Spleen (tissue), 11 donors: Measurements from ENCODE around the gene METTL26. TPM values are rescaled to one million over a fixed set of nuclear protein-coding genes. Genes with fewer than 3 reads are reported as not detected.

Source experiments
- DNase-seq: peaks from one replicate; pipeline ENCODE4 v3.0.0-alpha.2; 2020
- H3K27ac ChIP-seq, 8 donors: fragments of 200-600 bp; sonication (generic) in 7 of 8; 1 replicate in 4 of 8; 2 replicates in 4 of 8; pipeline versions ENCODE4 v1.5.0 to v1.8.0; 2016 to 2021; ENCODE audit warnings: inconsistent platforms in 4 of 8, mild to moderate bottlenecking in 4 of 8, moderate library complexity in 1 of 8
- H3K27me3 ChIP-seq, 7 donors: fragments of 200-600 bp; sonication (generic) in 6 of 7; replicated peaks in 1 of 7; 1 replicate in 4 of 7; 2 replicates in 3 of 7; pipeline versions ENCODE4 v1.5.0 to v1.8.0; 2016 to 2021; ENCODE audit warnings: inconsistent platforms in 3 of 7, mild to moderate bottlenecking in 1 of 7
- H3K36me3 ChIP-seq, 6 donors: fragments of 200-600 bp; sonication (generic) in 5 of 6; 1 replicate in 4 of 6; 2 replicates in 2 of 6; pipeline versions ENCODE4 v1.5.0 to v1.8.0; 2016 to 2021; ENCODE audit warnings: inconsistent platforms in 2 of 6
- H3K4me1 ChIP-seq, 6 donors: fragments of 200-600 bp; sonication (generic) in 5 of 6; 1 replicate in 3 of 6; 2 replicates in 3 of 6; pipeline versions ENCODE4 v1.5.0 to v1.8.0; 2016 to 2021; ENCODE audit warnings: inconsistent platforms in 3 of 6
- H3K4me3 ChIP-seq, 8 donors: fragments of 200-600 bp; sonication (generic) in 7 of 8; 1 replicate in 4 of 8; 2 replicates in 4 of 8; pipeline versions ENCODE4 v1.5.0 to v1.8.0; 2016 to 2021; ENCODE audit warnings: inconsistent platforms in 4 of 8, mild to moderate bottlenecking in 4 of 8, moderate library complexity in 2 of 8
- H3K9me3 ChIP-seq, 8 donors: fragments of 200-600 bp; sonication (generic) in 7 of 8; 1 replicate in 4 of 8; 2 replicates in 4 of 8; pipeline versions ENCODE4 v1.5.0 to v1.8.0; 2016 to 2021; ENCODE audit warnings: inconsistent platforms in 4 of 8
- POLR2A ChIP-seq, 3 donors: fragments of 450-650 bp; IDR thresholded peaks; one replicate each; pipeline ENCODE4 v1.5.1; 2017; ENCODE audit warnings: antibody characterized with exemption in 3 of 3, mild to moderate bottlenecking in 1 of 3
- POLR2AphosphoS5 ChIP-seq, 3 donors: sonication (generic); formaldehyde crosslinking; IDR thresholded peaks; one replicate each; pipeline ENCODE4 v1.5.1; 2017; ENCODE audit warnings: antibody characterized with exemption in 3 of 3
- whole genome bisulfite sequencing, 5 donors: extraction: QIAGEN DNeasy Blood & Tissue Kit in 3 of 5; methylation state at CpG; one replicate each; pipeline versions ENCODE4 v1.1.5 to v1.1.7; 2013 to 2018; 5-methylcytosine and 5-hydroxymethylcytosine counted together
- intact Hi-C: fragments of 100-400 bp; cut with DNase I; formaldehyde crosslinking; loops from one replicate; pipeline ENCODE4 v1.15.0; 2023; ENCODE audit warnings: low total_unique reads
- polyA plus RNA-seq, 3 donors: library from polyadenylated mRNA; stranded (reverse); fragments of 200-250 nt; gene quantifications; one replicate each; pipeline ENCODE4 v1.2.1, GENCODE V29; 2013
- total RNA-seq, 7 donors: library from RNA; depleted of rRNA in 3 of 7; stranded (reverse); fragments of >200 nt in 3 of 7; fragmentation: NEBNext Ultra II Directional in 4 of 7; extraction: Animal tissue kit (Norgen Biotek cat#: 25700) in 4 of 7; gene quantifications; one replicate each; pipeline versions ENCODE4 v1.1.0 to v1.2.1, GENCODE V29; 2016 to 2021
- TF ChIP-seq, protein P1 (sequence below), 11 experiments: fragments of 200-600 bp in 7 of 11; fragments of 450-650 bp in 4 of 11; sonication (generic) in 4 of 11; IDR thresholded peaks in 8 of 11; conservative IDR thresholded peaks in 3 of 11; 1 replicate in 7 of 11; 2 replicates in 4 of 11; pipeline versions ENCODE4 v1.4.0 to v1.8.0; 2016 to 2021; ENCODE audit warnings: antibody characterized with exemption in 11 of 11, inconsistent platforms in 4 of 11, mild to moderate bottlenecking in 1 of 11
- donor health status: healthy with polysubstance abuse.
- donor health status: DM: no; HTN: no; CAD: no; lungs with moderate emphysema.
- donor health status: DM: no; HTN: no; CAD: no.
- donor health status: Bipolar disorder and iron deficiency.
- donor health status: healthy.
- donor health status: DM: no; HTN: no; CAD: no.
- donor health status: DM: yes; HTN: yes; CAD: no.

Gene METTL26
- total and polyA plus RNA-seq, 10 donors, result 39.6 to 165 (median 59.4) TPM

DNA sequence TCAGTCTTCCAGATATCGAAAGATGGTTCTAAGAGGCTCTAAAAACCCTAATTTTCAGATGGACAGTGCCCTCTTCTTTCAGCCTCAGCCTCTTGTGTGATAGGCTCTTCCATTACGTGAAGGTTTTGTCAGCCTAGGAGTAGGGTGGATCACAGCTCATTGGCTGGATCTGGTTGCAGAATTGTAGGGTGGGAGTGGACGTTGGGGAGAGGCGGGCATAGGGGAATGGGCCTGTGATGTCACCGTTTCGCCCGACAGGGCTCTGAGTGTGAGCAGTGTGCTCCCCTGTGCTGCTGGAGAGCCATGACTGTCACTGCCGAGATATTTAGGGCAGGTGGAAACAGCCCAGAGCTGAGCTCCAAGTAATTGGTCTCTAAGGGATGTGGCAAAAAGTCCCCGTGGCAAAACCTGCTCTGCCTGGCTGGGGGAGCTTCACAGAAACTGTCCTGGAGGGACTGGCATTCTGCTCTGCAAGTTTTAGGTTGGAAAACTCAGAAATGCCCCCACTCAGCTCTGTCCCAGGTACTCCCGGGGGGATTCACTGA, 11.5 kb downstream of the METTL26 start:
- H3K36me3 ChIP-seq, result peaks cover 0 to 66% (median 35%) of the 10 kb centered on the region in 6 donors
- no peak overlapping the region for H3K27ac ChIP-seq
- H3K27me3 ChIP-seq, result no peaks in the 10 kb centered on the region
- no peaks in the 10 kb centered on the region for H3K9me3 ChIP-seq
- intact Hi-C loops, result no loop called here
- H3K4me1 ChIP-seq, result peaks cover 0 to 16% (median 3%) of the 10 kb centered on the region in 6 donors
- no peak overlapping the region for H3K4me3 ChIP-seq
- WGBS, 5 donors, result 82 to 94% (median 89%) methylated on average over 9 to 10 of the region's 10 CpGs
- TF ChIP-seq POLR2AphosphoS5 (IDR thresholded peaks at IDR 0.05) (no peak), POLR2A (IDR thresholded peaks at IDR 0.05) (no peak)
- TF ChIP-seq, protein P1, sequence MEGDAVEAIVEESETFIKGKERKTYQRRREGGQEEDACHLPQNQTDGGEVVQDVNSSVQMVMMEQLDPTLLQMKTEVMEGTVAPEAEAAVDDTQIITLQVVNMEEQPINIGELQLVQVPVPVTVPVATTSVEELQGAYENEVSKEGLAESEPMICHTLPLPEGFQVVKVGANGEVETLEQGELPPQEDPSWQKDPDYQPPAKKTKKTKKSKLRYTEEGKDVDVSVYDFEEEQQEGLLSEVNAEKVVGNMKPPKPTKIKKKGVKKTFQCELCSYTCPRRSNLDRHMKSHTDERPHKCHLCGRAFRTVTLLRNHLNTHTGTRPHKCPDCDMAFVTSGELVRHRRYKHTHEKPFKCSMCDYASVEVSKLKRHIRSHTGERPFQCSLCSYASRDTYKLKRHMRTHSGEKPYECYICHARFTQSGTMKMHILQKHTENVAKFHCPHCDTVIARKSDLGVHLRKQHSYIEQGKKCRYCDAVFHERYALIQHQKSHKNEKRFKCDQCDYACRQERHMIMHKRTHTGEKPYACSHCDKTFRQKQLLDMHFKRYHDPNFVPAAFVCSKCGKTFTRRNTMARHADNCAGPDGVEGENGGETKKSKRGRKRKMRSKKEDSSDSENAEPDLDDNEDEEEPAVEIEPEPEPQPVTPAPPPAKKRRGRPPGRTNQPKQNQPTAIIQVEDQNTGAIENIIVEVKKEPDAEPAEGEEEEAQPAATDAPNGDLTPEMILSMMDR (IDR thresholded peaks at IDR 0.05 in 8 of 11, conservative IDR thresholded peaks at IDR 0.05 in 3 of 11), result no peak
- no peak for DNase-seq

DNA sequence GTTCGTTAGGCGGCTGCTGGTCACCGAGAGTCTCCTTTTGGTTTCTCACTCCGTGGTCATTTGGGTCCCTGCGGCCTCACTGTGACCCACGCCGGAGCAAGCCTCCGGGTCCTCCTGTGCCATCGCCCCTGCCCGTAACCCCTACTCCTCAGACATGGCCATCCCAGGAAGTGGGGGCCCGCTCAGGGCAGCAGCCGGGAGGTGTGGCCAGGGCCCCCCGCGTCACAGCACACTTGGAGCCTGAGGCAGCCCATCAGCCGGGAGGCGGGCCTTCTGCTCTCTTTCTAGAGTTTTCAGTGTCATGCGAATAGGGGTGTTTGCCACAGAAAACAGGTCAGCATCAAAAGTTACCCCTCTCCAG, 13.2 kb downstream of the METTL26 start:
- H3K27me3 ChIP-seq, result no peaks in the 10 kb centered on the region
- DNase-seq, result peak; percentile 60
- 85 to 94% (median 91%) methylated on average over 17 of the region's 17 CpGs for WGBS, 5 donors
- H3K9me3 ChIP-seq, result no peaks in the 10 kb centered on the region
- intact Hi-C loops, result no loop called here
- H3K4me1 ChIP-seq, result no peaks in the 10 kb centered on the region
- H3K4me3 ChIP-seq, result no peak overlapping the region
- peak overlapping the region in 5 of 8 donors; percentile 1 to 24 (median 21) for H3K27ac ChIP-seq
- TF ChIP-seq POLR2A (IDR thresholded peaks at IDR 0.05) (no peak), POLR2AphosphoS5 (IDR thresholded peaks at IDR 0.05) (peak in 1 of 3 donors; percentile 15)
- TF ChIP-seq, protein P1 (IDR thresholded peaks at IDR 0.05 in 8 of 11, conservative IDR thresholded peaks at IDR 0.05 in 3 of 11), result no peak
- peaks cover 0 to 61% (median 26%) of the 10 kb centered on the region in 6 donors for H3K36me3 ChIP-seq

DNA sequence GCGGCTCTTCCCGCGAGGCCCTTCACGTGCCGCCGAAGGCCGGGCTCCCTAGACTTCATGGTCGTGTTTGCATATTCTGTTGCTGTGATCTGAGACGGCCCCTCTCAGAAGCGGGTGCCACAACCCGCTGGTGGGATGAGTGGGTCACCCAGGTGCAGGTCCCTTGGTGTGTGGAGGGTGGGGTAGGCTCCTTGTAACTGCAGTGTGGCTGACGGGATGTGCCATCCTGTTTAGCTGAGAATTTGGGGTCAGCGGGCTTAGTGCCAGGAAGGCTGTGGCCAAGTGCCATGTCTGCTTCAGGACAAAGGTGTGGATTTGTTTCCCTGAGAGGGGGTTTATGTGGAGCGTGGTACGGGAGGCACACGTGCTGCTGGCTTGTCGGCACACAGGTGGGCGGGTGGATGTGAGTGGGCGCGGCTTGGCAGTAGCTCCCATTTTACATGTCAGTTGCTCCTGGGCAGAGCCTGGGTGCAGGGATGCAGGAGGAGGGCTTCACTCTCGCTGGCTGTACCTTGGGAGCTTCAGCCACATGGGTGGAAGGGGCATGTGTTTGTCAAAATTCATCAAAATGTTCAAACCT, 14.5 kb downstream of the METTL26 start:
- 81 to 92% (median 88%) methylated on average over 13 to 21 of the region's 21 CpGs for WGBS, 5 donors
- intact Hi-C loops, result no loop called here
- no peak overlapping the region for H3K4me3 ChIP-seq
- DNase-seq, result no peak
- no peak overlapping the region for H3K27ac ChIP-seq
- no peaks in the 10 kb centered on the region for H3K9me3 ChIP-seq
- H3K4me1 ChIP-seq, result no peaks in the 10 kb centered on the region
- no peak for TF ChIP-seq POLR2AphosphoS5 (IDR thresholded peaks at IDR 0.05)
- TF ChIP-seq, protein P1 (IDR thresholded peaks at IDR 0.05 in 8 of 11, conservative IDR thresholded peaks at IDR 0.05 in 3 of 11), result no peak
- no peaks in the 10 kb centered on the region for H3K27me3 ChIP-seq
- H3K36me3 ChIP-seq, result peaks cover 0 to 61% (median 19%) of the 10 kb centered on the region in 6 donors

DNA sequence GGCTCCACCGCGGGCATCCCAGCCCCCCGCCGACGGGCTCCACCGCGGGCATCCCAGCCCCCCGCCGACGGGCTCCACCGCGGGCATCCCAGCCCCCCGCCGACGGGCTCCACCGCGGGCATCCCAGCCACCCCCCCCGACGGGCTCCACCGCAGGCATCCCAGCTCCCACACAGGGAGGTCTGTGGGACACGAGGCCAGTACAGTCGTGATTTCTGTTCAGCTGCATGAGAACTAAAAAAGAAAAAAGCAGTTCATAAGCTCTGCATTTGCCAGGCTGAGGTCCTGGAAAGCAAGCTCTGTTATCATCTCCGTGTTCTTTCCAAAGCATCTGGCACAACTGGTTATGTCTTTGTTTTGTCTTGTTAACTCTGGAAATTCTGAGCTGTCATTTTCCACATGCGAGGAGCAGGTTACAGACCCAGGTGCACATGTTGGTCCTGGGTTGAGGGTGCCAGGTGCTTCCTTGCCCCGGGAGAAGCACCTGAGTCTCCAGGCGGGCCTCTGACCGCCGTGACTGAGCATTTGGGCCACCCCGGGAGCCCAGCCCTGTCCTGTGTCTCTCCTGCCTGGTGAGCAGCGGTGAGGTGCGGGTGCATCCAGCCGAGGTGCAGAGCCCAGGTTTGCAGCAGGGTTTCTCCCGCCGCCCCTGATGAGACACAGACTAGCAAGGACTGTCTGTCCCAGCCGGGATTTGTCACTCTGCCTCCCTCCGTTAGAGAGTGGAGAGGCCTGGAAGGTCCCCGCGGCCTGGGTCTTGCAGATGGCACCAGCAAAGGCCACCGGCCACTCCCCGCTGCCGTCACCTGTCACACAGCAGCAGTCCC, 15.2 kb downstream of the METTL26 start:
- TF ChIP-seq POLR2A (IDR thresholded peaks at IDR 0.05) (no peak), POLR2AphosphoS5 (IDR thresholded peaks at IDR 0.05) (no peak)
- TF ChIP-seq, protein P1 (IDR thresholded peaks at IDR 0.05 in 8 of 11, conservative IDR thresholded peaks at IDR 0.05 in 3 of 11), result no peak
- no peak for DNase-seq
- H3K27ac ChIP-seq, result no peak overlapping the region
- 89 to 94% (median 91%) methylated on average over 26 to 41 of the region's 41 CpGs for WGBS, 5 donors
- intact Hi-C loops, result no loop called here
- H3K4me1 ChIP-seq, result no peaks in the 10 kb centered on the region
- no peaks in the 10 kb centered on the region for H3K9me3 ChIP-seq
- no peak overlapping the region for H3K4me3 ChIP-seq
- peaks cover 0 to 56% (median 13%) of the 10 kb centered on the region in 6 donors for H3K36me3 ChIP-seq
- H3K27me3 ChIP-seq, result no peaks in the 10 kb centered on the region
